ENCODE measurements around the gene NDE1. TPM values are rescaled to one million over a fixed set of nuclear protein-coding genes. Genes with fewer than 3 reads are reported as not detected.

The NDE1 gene
- total RNA-seq, 4 donors from 2014 or later = 22.9 to 73.5 (median 38.8) TPM

- peak in 1 of 2 donors; percentile 33 for DNase-seq (ENCODE audit: low spot score in 2 of 2)
- no peaks in the 10 kb centered on the region for H3K9me3 ChIP-seq
- H3K27ac ChIP-seq = no peak overlapping the region
- peaks cover 0 to 1% (median 0%) of the 10 kb centered on the region in 4 donors for H3K4me1 ChIP-seq
- no peak overlapping the region for H3K4me3 ChIP-seq
- 60 to 61% methylated on average over 7 of the region's 7 CpGs for WGBS, 2 donors
- H3K36me3 ChIP-seq = no peaks in the 10 kb centered on the region
- no peaks in the 10 kb centered on the region for H3K27me3 ChIP-seq
- TF ChIP-seq POLR2A (IDR thresholded peaks at IDR 0.05) = no peak
- TF ChIP-seq EP300 (IDR thresholded peaks at IDR 0.05) = no peak
- TF ChIP-seq CTCF (IDR thresholded peaks at IDR 0.05) = no peak
Observed at GRCh38 chr16:15775663-15776304, 125.7 kb downstream of the NDE1 start.

Other genes with a start within 250 kb of the NDE1 start
- 10 to 100 TPM; 42.9 to 85.9 (median 54.8) TPM for gene BMERB1, start 215.7 kb upstream of the NDE1 start, total RNA-seq
- gene MARF1, start 7.1 kb upstream of the NDE1 start, total RNA-seq = 10 to 100 TPM; 44.6 to 57.5 (median 54.4) TPM
- 10 to 100 TPM; 33.7 to 90.9 (median 71.8) TPM for gene MYH11, start 206.8 kb downstream of the NDE1 start, total RNA-seq
- 10 to 100 TPM; 23.7 to 42.0 (median 25.0) TPM for gene CEP20, start 238.4 kb downstream of the NDE1 start, total RNA-seq